ENCODE measurements around the gene LYSMD2.

DNA sequence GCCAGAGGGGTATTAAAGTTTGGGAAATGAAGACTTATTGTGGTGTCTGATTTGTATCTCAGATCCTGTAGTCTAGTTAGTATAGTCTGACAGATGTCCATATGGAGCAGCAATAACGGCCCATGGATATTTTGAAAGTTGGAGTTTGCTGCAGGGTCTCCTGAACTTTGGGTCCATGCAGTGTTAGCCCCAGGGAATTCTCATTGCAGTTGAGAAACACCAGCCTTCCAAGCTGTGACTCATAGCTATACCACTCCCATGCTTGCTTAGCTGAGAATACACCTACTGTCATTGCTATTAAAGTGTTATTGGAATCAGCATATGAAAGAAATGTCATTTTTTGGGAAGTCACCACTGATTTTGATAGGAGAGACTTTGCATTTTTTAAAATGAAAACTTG is 43.2 kb upstream of the LYSMD2 start:
- TF ChIP-seq RAD21 (conservative IDR thresholded peaks at IDR 0.05) = no peak
- no peak for TF ChIP-seq MXI1 (conservative IDR thresholded peaks at IDR 0.05; ENCODE audit: poor library complexity, severe bottlenecking)
- no peak for TF ChIP-seq EZH2 (IDR thresholded peaks at IDR 0.05; ENCODE audit: borderline replicate concordance, insufficient read depth, low read length, poor library complexity, severe bottlenecking)
- TF ChIP-seq, protein P1, sequence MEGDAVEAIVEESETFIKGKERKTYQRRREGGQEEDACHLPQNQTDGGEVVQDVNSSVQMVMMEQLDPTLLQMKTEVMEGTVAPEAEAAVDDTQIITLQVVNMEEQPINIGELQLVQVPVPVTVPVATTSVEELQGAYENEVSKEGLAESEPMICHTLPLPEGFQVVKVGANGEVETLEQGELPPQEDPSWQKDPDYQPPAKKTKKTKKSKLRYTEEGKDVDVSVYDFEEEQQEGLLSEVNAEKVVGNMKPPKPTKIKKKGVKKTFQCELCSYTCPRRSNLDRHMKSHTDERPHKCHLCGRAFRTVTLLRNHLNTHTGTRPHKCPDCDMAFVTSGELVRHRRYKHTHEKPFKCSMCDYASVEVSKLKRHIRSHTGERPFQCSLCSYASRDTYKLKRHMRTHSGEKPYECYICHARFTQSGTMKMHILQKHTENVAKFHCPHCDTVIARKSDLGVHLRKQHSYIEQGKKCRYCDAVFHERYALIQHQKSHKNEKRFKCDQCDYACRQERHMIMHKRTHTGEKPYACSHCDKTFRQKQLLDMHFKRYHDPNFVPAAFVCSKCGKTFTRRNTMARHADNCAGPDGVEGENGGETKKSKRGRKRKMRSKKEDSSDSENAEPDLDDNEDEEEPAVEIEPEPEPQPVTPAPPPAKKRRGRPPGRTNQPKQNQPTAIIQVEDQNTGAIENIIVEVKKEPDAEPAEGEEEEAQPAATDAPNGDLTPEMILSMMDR (IDR thresholded peaks at IDR 0.05; ENCODE audit: poor library complexity, severe bottlenecking) = no peak
- TF ChIP-seq TAF1 (IDR thresholded peaks at IDR 0.05; ENCODE audit: low read depth) = no peak
- no peak for TF ChIP-seq POLR2AphosphoS5 (IDR thresholded peaks at IDR 0.05)
